ENCODE measurements around the gene BBOF1. TPM values are rescaled to one million over a fixed set of nuclear protein-coding genes. Genes with fewer than 3 reads are reported as not detected.

BBOF1 gene
- total and polyA plus RNA-seq, 2 of the 8 experiments (the other 6 are each of a cell fraction or from before 2014, with no cell fraction given) = 0.26 to 0.60 TPM

- no peak for TF ChIP-seq CHD7 (IDR thresholded peaks at IDR 0.05; ENCODE audit: insufficient replicate concordance, low read length)
- TF ChIP-seq SRF (IDR thresholded peaks at IDR 0.05; ENCODE audit: low read depth, low read length) = no peak
- TF ChIP-seq TEAD4 (IDR thresholded peaks at IDR 0.05; ENCODE audit: low read depth, low read length) = no peak
- no peak for TF ChIP-seq TAF7 (optimal IDR thresholded peaks at IDR 0.05; ENCODE audit: borderline replicate concordance, low read depth, low read length)
These were observed 10.2 kb upstream of the BBOF1 start (continued) for GRCh38 chr14:74008843-74009499.
